ENCODE results near the gene PHTF2.

PHTF2 gene

GRCh38 chr7:77786018-77786417 lies 12.6 kb upstream of the PHTF2 start:
- no peaks in the 10 kb centered on the region for H3K27me3 ChIP-seq (ENCODE audit: insufficient read depth, low read length)
- H3K36me3 ChIP-seq (ENCODE audit: insufficient read depth, low read length) = peaks cover 54% of the 10 kb centered on the region
- H3K4me1 ChIP-seq (ENCODE audit: insufficient read depth, low read length, severe bottlenecking) = no peaks in the 10 kb centered on the region
- no peak overlapping the region for H3K9ac ChIP-seq (ENCODE audit: low read length)
- H3K27ac ChIP-seq (ENCODE audit: low read depth, low read length, poor library complexity, severe bottlenecking) = no peak overlapping the region
- no peak overlapping the region for H3K4me3 ChIP-seq (ENCODE audit: low read depth, low read length, poor library complexity, severe bottlenecking)
- H3K9me2 ChIP-seq (ENCODE audit: low read depth, low read length) = no peaks in the 10 kb centered on the region
- TF ChIP-seq EZH2 (IDR thresholded peaks at IDR 0.05; ENCODE audit: borderline replicate concordance, low read length) (no peak), CTCF (IDR thresholded peaks at IDR 0.05; ENCODE audit: low read length) (no peak)
- 0 out of 2 replicates have a peak, but pooled peaks cover 10% of the 10 kb centered on the region for H3K9me3 ChIP-seq (ENCODE audit: low read length)
- no peaks in the 10 kb centered on the region for H4K20me1 ChIP-seq (ENCODE audit: insufficient read depth, low read length)
- no peak overlapping the region for H3K4me2 ChIP-seq (ENCODE audit: low read length)
- no peaks in the 10 kb centered on the region for H3F3A ChIP-seq (ENCODE audit: insufficient read depth, low read length)
- H2AFZ ChIP-seq (ENCODE audit: low read length) = no peak overlapping the region
- H3K79me2 ChIP-seq (ENCODE audit: insufficient read depth, low read length) = no peaks in the 10 kb centered on the region

GRCh38 chr7:77786741-77787140 lies 11.8 kb upstream of the PHTF2 start:
- no peak overlapping the region for H3K4me3 ChIP-seq (ENCODE audit: low read depth, low read length, poor library complexity, severe bottlenecking)
- no peak for TF ChIP-seq EZH2 (IDR thresholded peaks at IDR 0.05; ENCODE audit: borderline replicate concordance, low read length)
- TF ChIP-seq CTCF (IDR thresholded peaks at IDR 0.05; ENCODE audit: low read length) = no peak
- no peaks in the 10 kb centered on the region for H3K4me1 ChIP-seq (ENCODE audit: insufficient read depth, low read length, severe bottlenecking)
- no peaks in the 10 kb centered on the region for H3K79me2 ChIP-seq (ENCODE audit: insufficient read depth, low read length)
- no peak overlapping the region for H3K27ac ChIP-seq (ENCODE audit: low read depth, low read length, poor library complexity, severe bottlenecking)
- H3K27me3 ChIP-seq (ENCODE audit: insufficient read depth, low read length) = no peaks in the 10 kb centered on the region
- no peaks in the 10 kb centered on the region for H3F3A ChIP-seq (ENCODE audit: insufficient read depth, low read length)
- no peaks in the 10 kb centered on the region for H4K20me1 ChIP-seq (ENCODE audit: insufficient read depth, low read length)
- H3K9me3 ChIP-seq (ENCODE audit: low read length) = 0 out of 2 replicates have a peak, but pooled peaks cover 10% of the 10 kb centered on the region
- no peak overlapping the region for H3K4me2 ChIP-seq (ENCODE audit: low read length)
- H2AFZ ChIP-seq (ENCODE audit: low read length) = no peak overlapping the region
- H3K36me3 ChIP-seq (ENCODE audit: insufficient read depth, low read length) = peaks cover 46% of the 10 kb centered on the region
- no peaks in the 10 kb centered on the region for H3K9me2 ChIP-seq (ENCODE audit: low read depth, low read length)
- no peak overlapping the region for H3K9ac ChIP-seq (ENCODE audit: low read length)

GRCh38 chr7:77788327-77788902 lies 10.2 kb upstream of the PHTF2 start:
- Histone ChIP-seq H3K79me2 (ENCODE audit: insufficient read depth, low read length) (no peaks in the 10 kb centered on the region), H4K20me1 (ENCODE audit: insufficient read depth, low read length) (no peaks in the 10 kb centered on the region), H3K4me2 (ENCODE audit: low read length) (no peak overlapping the region), H3K27me3 (ENCODE audit: insufficient read depth, low read length) (no peaks in the 10 kb centered on the region), H3K27ac (ENCODE audit: low read depth, low read length, poor library complexity, severe bottlenecking) (no peak overlapping the region), H3K36me3 (ENCODE audit: insufficient read depth, low read length) (peaks cover 30% of the 10 kb centered on the region), H3K9me3 (ENCODE audit: low read length) (0 out of 2 replicates have a peak, but pooled peaks cover 10% of the 10 kb centered on the region), H3K9ac (ENCODE audit: low read length) (no peak overlapping the region), H3F3A (ENCODE audit: insufficient read depth, low read length) (no peaks in the 10 kb centered on the region), H3K9me2 (ENCODE audit: low read depth, low read length) (no peaks in the 10 kb centered on the region), H3K4me3 (ENCODE audit: low read depth, low read length, poor library complexity, severe bottlenecking) (no peak overlapping the region), H3K4me1 (ENCODE audit: insufficient read depth, low read length, severe bottlenecking) (no peaks in the 10 kb centered on the region), H2AFZ (ENCODE audit: low read length) (no peak overlapping the region)
- no peak for TF ChIP-seq EZH2 (IDR thresholded peaks at IDR 0.05; ENCODE audit: borderline replicate concordance, low read length)
- no peak for TF ChIP-seq CTCF (IDR thresholded peaks at IDR 0.05; ENCODE audit: low read length)
